ENCODE data around the gene ADGRA1.

Gene ADGRA1

GRCh38 chr10:133056001-133056400 is 31.7 kb upstream of the ADGRA1 start:
- DNase-seq (ENCODE audit: low spot score): no peak

- DNase-seq (ENCODE audit: low spot score): no peak
Observed at GRCh38 chr10:133056651-133057178, 31.0 kb upstream of the ADGRA1 start.

- DNase-seq (ENCODE audit: low spot score): no peak
Observed at GRCh38 chr10:133058331-133059092, 29.2 kb upstream of the ADGRA1 start.

GRCh38 chr10:133059093-133059470 is 28.6 kb upstream of the ADGRA1 start:
- DNase-seq (ENCODE audit: low spot score): no peak

GRCh38 chr10:133059571-133059970 is 28.2 kb upstream of the ADGRA1 start:
- DNase-seq (ENCODE audit: low spot score): no peak

GRCh38 chr10:133060022-133060421 is 27.7 kb upstream of the ADGRA1 start:
- no peak for DNase-seq (ENCODE audit: low spot score)

GRCh38 chr10:133060466-133060865 is 27.3 kb upstream of the ADGRA1 start:
- DNase-seq (ENCODE audit: low spot score): no peak

GRCh38 chr10:133060881-133061280 is 26.8 kb upstream of the ADGRA1 start:
- DNase-seq (ENCODE audit: low spot score): no peak

- DNase-seq (ENCODE audit: low spot score): no peak
Observed at GRCh38 chr10:133061296-133062038, 26.3 kb upstream of the ADGRA1 start.

GRCh38 chr10:133062085-133062484 is 25.6 kb upstream of the ADGRA1 start:
- DNase-seq (ENCODE audit: low spot score): no peak

- DNase-seq (ENCODE audit: low spot score): no peak
Observed at GRCh38 chr10:133062635-133063034, 25.1 kb upstream of the ADGRA1 start.

GRCh38 chr10:133067149-133068105 is 20.3 kb upstream of the ADGRA1 start:
- DNase-seq (ENCODE audit: low spot score): no peak

GRCh38 chr10:133068111-133069032 is 19.4 kb upstream of the ADGRA1 start:
- no peak for DNase-seq (ENCODE audit: low spot score)

GRCh38 chr10:133069033-133069525 is 18.6 kb upstream of the ADGRA1 start:
- no peak for DNase-seq (ENCODE audit: low spot score)

- DNase-seq (ENCODE audit: low spot score): no peak
Observed at GRCh38 chr10:133070405-133070804, 17.3 kb upstream of the ADGRA1 start.

- no peak for DNase-seq (ENCODE audit: low spot score)
Observed at GRCh38 chr10:133070810-133071209, 16.9 kb upstream of the ADGRA1 start.

- DNase-seq (ENCODE audit: low spot score): no peak
Observed at GRCh38 chr10:133071733-133072132, 16.0 kb upstream of the ADGRA1 start.

GRCh38 chr10:133072196-133072595 is 15.5 kb upstream of the ADGRA1 start:
- DNase-seq (ENCODE audit: low spot score): no peak

GRCh38 chr10:133072720-133073390 is 14.9 kb upstream of the ADGRA1 start:
- no peak for DNase-seq (ENCODE audit: low spot score)

All from HuH-7.5 (cell line).